ENCODE results near the gene CFAP251. TPM values are rescaled to one million over a fixed set of nuclear protein-coding genes. Genes with fewer than 3 reads are reported as not detected.
"Not testable (repeated sequence)": the region's sequence is repeated elsewhere in the genome, so short reads cannot be mapped to it uniquely, and the experiment has no call there.

Gene CFAP251, protein sequence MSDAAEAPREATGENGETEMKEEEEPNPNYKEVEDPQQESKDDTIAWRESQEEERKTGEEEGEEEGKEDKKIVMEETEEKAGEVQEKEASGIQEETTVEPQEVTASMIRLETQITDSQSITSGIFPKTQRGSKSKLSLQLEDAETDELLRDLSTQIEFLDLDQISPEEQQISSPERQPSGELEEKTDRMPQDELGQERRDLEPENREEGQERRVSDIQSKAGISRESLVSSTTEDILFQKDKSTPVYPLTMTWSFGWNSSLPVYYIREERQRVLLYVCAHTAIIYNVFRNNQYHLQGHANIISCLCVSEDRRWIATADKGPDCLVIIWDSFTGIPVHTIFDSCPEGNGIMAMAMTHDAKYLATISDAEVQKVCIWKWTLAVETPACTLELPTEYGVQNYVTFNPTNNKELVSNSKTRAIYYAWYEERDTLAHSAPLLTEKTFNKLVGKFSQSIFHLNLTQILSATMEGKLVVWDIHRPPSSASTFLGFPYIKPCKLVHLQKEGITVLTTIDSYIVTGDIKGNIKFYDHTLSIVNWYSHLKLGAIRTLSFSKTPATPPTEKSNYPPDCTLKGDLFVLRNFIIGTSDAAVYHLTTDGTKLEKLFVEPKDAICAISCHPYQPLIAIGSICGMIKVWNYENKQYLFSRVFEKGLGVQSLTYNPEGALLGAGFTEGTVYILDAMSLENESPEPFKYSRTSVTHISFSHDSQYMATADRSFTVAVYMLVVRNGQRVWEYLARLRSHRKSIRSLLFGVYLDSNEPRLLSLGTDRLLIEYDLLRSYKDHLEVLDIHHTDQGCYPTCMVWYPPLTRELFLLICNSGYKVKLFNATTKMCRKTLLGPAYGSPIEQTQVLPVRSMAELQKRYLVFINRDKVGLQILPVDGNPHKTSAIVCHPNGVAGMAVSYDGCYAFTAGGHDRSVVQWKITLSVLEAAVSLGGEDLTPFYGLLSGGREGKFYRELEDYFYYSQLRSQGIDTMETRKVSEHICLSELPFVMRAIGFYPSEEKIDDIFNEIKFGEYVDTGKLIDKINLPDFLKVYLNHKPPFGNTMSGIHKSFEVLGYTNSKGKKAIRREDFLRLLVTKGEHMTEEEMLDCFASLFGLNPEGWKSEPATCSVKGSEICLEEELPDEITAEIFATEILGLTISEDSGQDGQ
- 1 to 10 TPM; 1.9 to 2.2 TPM for total RNA-seq

DNA sequence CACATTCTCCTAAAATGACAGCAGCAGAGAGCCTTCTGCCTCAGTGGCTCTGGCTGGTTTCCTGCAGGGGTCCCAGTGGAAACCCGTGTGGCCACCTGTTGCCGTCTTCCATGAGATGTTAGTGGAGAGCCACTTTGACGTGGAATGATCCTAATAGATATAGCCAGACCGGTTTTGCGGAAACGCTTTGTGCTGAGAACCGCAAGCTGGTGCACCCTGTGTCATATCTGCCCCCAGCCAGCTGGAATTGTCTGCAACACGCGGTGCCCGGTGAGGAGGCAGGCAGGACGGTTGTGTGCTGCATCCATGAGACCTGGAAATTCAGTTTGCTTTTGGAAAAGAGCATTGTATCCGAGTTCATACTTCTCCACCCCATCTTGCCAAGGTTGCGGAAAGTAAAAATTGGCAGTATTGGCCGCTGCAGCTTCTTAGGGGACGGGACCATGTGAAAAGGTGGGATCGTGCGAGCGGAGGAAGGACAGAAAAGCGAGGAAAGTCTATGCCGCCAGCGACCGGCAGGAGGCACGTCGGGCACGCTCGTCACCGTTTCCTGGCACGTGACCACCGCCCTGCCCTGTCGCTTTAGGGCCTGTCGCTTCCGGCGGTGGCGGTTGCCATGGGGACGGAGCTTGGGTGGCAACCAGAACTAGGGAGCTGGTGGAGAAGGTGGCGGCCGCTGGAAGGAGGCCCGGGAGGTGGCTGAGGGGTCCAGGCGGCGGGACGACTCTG lies at the start of gene CFAP251:
CFAP251 (plus strand) TSS at position 643 of the 729 bp plus-strand sequence. CDS start 2,714 bp downstream, outside the sequence.
- peak within 1 kb of the TSS; percentile 79 for H3K27ac Mint-ChIP-seq
- H3K4me3 Mint-ChIP-seq, result peak within 1 kb of the TSS; percentile 77
- ChIA-PET CTCF (interaction anchor here (0.6 to 2.8 kb wide), 43 partner anchors 9 to 425 kb away, joined by 3 to 24 read pairs (median 4); partner anchors contain the start of genes BCL7A, PSMD9 and TMEM120B), POLR2A (interaction anchor here (0.8 to 1.6 kb wide), 5 partner anchors 30 to 122 kb away, joined by 3 to 6 read pairs (median 3); partner anchors contain the start of gene PSMD9)
- H3K36me3 Mint-ChIP-seq (ENCODE audit: low read depth), result peaks cover 28% of the 10 kb centered on the region
- DNase-seq, result peak; percentile 98
- peaks cover 14% of the 10 kb centered on the region for H3K4me1 Mint-ChIP-seq
- no peaks in the 10 kb centered on the region for H3K27me3 Mint-ChIP-seq
- no peaks in the 10 kb centered on the region for H3K9me3 Mint-ChIP-seq

DNA sequence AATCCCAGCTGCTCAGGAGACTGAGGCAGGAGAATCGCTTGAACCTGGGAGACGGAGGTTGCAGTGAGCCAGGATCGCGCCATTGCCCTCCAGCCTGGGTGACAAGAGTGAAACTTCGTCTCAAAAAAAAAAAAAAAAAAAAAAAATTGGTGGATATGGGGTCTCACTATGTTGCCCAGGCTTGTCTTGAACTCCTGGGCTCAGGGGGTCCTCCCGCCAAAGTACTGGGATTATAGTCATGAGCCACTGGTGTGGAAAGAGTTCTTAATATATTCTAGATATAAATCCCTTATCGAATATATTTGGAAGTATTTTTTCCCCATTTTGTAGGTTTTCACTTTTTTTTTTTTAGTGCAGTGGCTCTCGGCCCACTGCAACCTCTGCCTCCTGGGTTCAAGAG lies 49.2 kb upstream of the CFAP251 start:
- H3K36me3 Mint-ChIP-seq (ENCODE audit: low read depth); POLR2A ChIA-PET; H3K4me3 Mint-ChIP-seq; H3K27ac Mint-ChIP-seq; H3K27me3 Mint-ChIP-seq; H3K4me1 Mint-ChIP-seq; H3K9me3 Mint-ChIP-seq; DNase-seq: not testable (repeated sequence)
- CTCF ChIA-PET, result interaction anchor here (0.7 kb wide), 1 partner anchor 50 kb away, joined by 3 read pairs; no protein-coding TSS in a partner anchor

DNA sequence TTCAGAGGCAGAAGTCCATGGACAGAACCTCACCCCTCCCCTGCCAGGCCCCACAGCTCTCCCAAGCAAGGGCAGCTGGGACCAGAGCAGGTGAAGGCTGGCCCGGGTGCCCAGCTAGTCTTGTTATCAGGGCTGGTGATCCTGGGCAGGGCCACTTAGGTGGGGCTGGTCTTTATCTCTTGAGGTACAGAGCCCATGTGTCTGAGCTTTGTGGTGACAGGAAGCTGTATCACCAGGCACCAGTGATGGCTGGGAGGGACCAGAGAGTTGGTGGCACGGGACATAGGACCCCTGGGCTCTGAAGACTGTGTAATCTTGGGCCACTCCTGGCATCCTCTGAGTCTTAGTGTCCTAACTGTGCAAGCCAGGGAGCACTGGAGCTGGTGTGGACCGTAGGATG lies 46.9 kb upstream of the CFAP251 start:
- H3K4me1 Mint-ChIP-seq, result no peaks in the 10 kb centered on the region
- ChIA-PET POLR2A (interaction anchor here (1.4 to 1.5 kb wide), 2 partner anchors 17 to 68 kb away, joined by 4 to 5 read pairs; partner anchors contain the start of gene PSMD9), CTCF (interaction anchor here (1.6 kb wide), 1 partner anchor 17 kb away, joined by 6 read pairs; the partner anchor contains the start of gene PSMD9)

DNA sequence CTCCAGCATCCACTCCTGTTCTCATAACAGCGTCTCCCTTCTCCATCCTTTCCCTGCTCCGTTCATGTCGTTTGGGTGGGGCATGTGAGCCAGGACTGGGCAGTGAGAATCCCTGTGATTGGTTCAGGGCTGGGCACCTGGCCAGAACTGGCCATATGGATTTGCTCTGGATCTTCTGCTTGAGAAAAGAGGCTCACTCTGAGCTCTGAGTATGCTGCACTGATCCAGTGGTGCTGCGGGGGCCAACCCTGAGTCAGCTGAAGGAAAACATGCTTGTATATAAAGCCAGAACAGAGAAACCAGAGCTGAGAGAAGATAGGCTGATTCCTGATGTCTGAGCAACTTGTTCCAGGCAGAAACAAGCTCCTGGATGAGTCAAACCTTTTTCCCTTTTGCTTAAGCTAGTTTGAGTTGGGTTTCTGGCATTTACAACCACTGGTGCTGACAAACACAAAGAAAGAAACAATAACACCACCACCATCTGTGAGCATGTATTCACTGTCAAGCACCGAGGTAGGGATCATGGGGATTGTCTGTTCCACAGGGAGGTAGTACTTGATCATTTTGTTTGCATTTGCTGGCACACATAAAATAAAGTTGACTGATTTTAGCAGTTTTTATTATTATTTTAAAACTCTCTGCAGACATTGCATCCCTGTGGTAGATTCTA lies 45.7 kb upstream of the CFAP251 start:
- H3K4me3 Mint-ChIP-seq, result no peak overlapping the region
- H3K9me3 Mint-ChIP-seq, result no peaks in the 10 kb centered on the region
- no peaks in the 10 kb centered on the region for H3K36me3 Mint-ChIP-seq (ENCODE audit: low read depth)
- H3K4me1 Mint-ChIP-seq, result no peaks in the 10 kb centered on the region
- POLR2A ChIA-PET, result no interaction called here
- no peak overlapping the region for H3K27ac Mint-ChIP-seq
- CTCF ChIA-PET, result interaction anchor here (0.6 to 1.8 kb wide), 2 partner anchors 11 to 78 kb away, joined by 3 to 6 read pairs; no protein-coding TSS in a partner anchor
- no peaks in the 10 kb centered on the region for H3K27me3 Mint-ChIP-seq
- DNase-seq, result no peak

More for the DNA sequence above, 46.9 kb upstream of the CFAP251 start:
- Mint-ChIP-seq H3K9me3 (no peaks in the 10 kb centered on the region), H3K36me3 (ENCODE audit: low read depth) (no peaks in the 10 kb centered on the region), H3K27ac (no peak overlapping the region), H3K27me3 (no peaks in the 10 kb centered on the region), H3K4me3 (no peak overlapping the region)
- no peak for DNase-seq

DNA sequence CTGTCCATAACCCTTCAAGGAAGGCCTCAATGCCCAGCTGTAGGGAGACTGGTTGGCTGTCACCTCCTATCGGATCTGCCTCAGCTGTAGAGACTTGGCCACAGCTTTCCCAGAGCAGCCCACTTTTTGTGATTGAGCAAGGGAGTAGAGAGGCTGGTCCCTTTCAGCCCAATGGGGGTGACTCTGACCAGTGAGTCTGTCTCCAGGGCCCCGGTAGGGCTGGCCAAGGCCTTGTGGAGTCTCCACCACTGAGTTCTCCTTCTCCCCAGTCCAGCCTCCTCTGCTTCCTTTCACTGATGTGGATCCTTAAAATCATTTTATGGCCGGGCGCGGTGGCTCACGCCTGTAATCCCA lies 45.2 kb upstream of the CFAP251 start:
- Mint-ChIP-seq H3K9me3 (no peaks in the 10 kb centered on the region), H3K36me3 (ENCODE audit: low read depth) (no peaks in the 10 kb centered on the region), H3K4me3 (no peak overlapping the region), H3K27me3 (no peaks in the 10 kb centered on the region), H3K27ac (no peak overlapping the region), H3K4me1 (no peaks in the 10 kb centered on the region)
- POLR2A ChIA-PET, result no interaction called here
- CTCF ChIA-PET, result interaction anchor here (0.6 to 1.8 kb wide), 2 partner anchors 11 to 79 kb away, joined by 3 to 6 read pairs; no protein-coding TSS in a partner anchor
- DNase-seq, result no peak

DNA sequence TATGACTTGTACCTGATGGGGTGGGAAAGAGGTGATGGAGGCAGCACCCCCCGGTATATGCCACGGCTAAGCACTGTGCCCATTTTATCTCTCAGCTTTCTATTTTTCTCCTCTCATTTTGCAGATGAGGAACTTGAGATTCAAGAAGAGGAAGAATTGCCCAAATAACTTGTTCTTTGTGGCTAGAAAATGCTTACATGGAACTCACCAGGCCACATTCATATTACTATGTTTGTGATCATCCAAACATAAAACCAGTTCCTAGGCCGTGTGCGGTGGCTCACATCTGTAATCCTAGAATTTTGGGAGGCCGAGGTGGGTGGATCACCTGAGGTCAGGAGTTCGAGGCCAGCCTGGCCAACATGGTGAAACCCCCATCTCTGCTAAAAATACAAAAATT lies 44.3 kb upstream of the CFAP251 start:
- no peak for DNase-seq
- H3K27ac Mint-ChIP-seq, result no peak overlapping the region
- H3K4me1 Mint-ChIP-seq, result no peaks in the 10 kb centered on the region
- H3K36me3 Mint-ChIP-seq (ENCODE audit: low read depth), result no peaks in the 10 kb centered on the region
- H3K4me3 Mint-ChIP-seq, result no peak overlapping the region
- H3K27me3 Mint-ChIP-seq, result no peaks in the 10 kb centered on the region
- POLR2A ChIA-PET, result no interaction called here
- no peaks in the 10 kb centered on the region for H3K9me3 Mint-ChIP-seq
- CTCF ChIA-PET, result interaction anchor here (0.6 to 1.8 kb wide), 2 partner anchors 80 to 152 kb away, joined by 6 read pairs; no protein-coding TSS in a partner anchor

DNA sequence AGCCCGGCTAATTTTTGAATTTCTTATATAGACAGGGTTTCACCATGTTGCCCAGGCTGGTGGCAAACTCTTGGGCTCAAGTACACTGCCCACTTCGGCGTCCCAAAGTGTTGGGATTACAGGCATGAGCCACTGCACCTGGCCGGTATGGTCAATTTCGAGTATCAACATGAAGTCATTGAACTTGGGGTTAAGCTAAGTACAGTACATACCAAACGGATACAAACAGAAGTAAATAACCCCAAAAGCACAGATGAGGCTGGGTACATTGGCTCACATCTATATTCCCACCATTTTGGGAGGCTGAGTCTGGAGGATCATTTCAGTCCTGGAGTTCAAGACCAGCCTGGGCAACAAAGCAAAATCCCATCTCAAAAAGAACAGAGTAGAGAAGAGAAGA lies 42.8 kb upstream of the CFAP251 start:
- Mint-ChIP-seq H3K4me3 (no peak overlapping the region), H3K9me3 (no peaks in the 10 kb centered on the region), H3K27ac (no peak overlapping the region), H3K36me3 (ENCODE audit: low read depth) (no peaks in the 10 kb centered on the region), H3K4me1 (no peaks in the 10 kb centered on the region), H3K27me3 (no peaks in the 10 kb centered on the region)
- ChIA-PET POLR2A (no interaction called here), CTCF (interaction anchor here (0.7 to 1.7 kb wide), 2 partner anchors 12 to 181 kb away, joined by 3 to 4 read pairs; partner anchors contain the start of gene PSMD9)
- no peak for DNase-seq

DNA sequence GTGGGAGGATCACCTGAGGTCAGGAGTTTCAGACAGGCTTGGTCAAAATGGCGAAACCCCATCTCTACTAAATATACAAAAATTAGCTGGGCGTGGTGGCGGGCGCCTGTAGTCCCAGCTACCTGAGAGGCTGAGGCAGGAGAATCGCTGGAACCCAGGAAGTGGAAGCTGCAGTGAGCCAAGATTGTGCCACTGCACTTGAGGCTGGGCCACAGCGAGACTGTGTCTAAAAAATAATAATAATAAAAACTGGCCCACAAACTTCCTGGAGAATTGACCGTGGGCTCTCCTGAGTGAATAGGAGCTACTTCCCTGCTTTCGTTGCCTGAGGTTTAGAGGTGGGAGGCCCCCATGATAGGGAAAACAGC lies 42.3 kb upstream of the CFAP251 start:
- POLR2A ChIA-PET, result interaction anchor here (0.9 kb wide), 1 partner anchor 12 kb away, joined by 3 read pairs; the partner anchor contains the start of gene PSMD9
- not testable (repeated sequence) for H3K9me3 Mint-ChIP-seq; H3K27me3 Mint-ChIP-seq; H3K4me1 Mint-ChIP-seq; H3K36me3 Mint-ChIP-seq (ENCODE audit: low read depth); DNase-seq; H3K4me3 Mint-ChIP-seq; H3K27ac Mint-ChIP-seq
- CTCF ChIA-PET, result interaction anchor here (1.7 kb wide), 1 partner anchor 12 kb away, joined by 4 read pairs; the partner anchor contains the start of gene PSMD9

DNA sequence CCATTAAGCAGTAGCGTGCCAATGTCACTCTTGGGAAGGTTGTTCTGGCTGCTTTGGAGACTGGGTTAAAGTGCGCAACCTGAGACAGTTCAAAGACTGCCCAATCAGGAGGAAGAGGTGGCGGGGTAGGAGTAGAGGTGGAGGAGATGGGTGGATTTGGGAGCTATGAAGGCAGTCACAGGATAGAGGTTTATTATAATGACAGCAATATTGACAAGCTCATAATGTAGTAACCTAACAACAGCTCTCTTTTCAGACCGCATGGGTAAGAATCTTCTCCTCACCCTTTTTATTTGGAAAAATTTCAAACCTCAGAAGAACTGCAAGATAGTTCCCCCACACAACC lies 35.1 kb upstream of the CFAP251 start:
- CTCF ChIA-PET, result interaction anchor here (0.6 to 1.0 kb wide), 3 partner anchors 10 to 89 kb away, joined by 3 read pairs; no protein-coding TSS in a partner anchor
- DNase-seq, result no peak
- H3K27ac Mint-ChIP-seq, result no peak overlapping the region
- peaks cover 8% of the 10 kb centered on the region for H3K4me1 Mint-ChIP-seq
- H3K4me3 Mint-ChIP-seq, result no peak overlapping the region
- H3K36me3 Mint-ChIP-seq (ENCODE audit: low read depth), result no peaks in the 10 kb centered on the region
- no peaks in the 10 kb centered on the region for H3K9me3 Mint-ChIP-seq
- POLR2A ChIA-PET, result interaction anchor here (0.5 kb wide), 1 partner anchor 31 kb away, joined by 3 read pairs; no protein-coding TSS in a partner anchor
- H3K27me3 Mint-ChIP-seq, result peaks cover 5% of the 10 kb centered on the region

DNA sequence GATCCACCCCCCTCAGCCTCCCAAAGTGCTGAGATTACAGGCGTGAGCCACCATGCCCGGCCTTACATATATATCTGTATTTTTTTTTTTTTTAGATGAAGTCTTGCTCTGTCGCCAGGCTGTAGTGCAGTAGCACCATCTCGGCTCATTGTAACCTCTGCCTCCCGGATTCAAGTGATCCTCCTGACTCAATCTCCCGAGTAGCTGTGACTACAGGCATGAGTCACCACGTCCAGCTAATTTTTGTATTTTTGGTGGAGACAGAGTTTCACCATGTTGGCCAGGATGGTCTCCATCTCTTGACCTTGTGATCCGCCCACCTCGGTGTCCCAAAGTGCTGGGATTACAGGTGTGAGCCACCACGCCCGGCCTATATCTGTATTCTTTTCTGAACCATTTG lies 33.3 kb upstream of the CFAP251 start:
- DNase-seq; H3K27ac Mint-ChIP-seq; H3K27me3 Mint-ChIP-seq; H3K4me3 Mint-ChIP-seq; H3K36me3 Mint-ChIP-seq (ENCODE audit: low read depth); POLR2A ChIA-PET; H3K9me3 Mint-ChIP-seq: not testable (repeated sequence)
- peaks cover 25% of the 10 kb centered on the region for H3K4me1 Mint-ChIP-seq
- CTCF ChIA-PET, result interaction anchor here (5.1 kb wide), 1 partner anchor 90 kb away, joined by 83 read pairs; the partner anchor contains the start of gene RHOF

DNA sequence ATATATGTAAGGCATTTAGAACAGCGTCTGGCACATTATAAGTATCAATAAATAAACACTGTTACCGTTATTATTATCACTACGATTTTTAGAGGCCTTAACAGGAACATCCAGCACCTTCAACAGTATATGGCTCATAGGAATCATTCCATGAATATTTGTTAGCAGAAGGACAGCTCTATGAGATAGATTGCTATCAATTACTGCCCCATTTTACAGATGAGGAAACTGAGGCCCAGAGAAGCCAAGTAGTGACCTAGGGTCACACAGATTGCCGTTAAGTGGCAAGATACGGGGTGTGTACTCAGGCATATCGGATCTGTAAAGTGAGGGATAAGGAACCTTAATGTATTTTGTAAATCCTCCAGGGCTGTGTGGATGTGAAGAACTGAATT lies 30.3 kb upstream of the CFAP251 start:
- ChIA-PET POLR2A (interaction anchor here (0.9 to 3.3 kb wide), 13 partner anchors 8 to 639 kb away, joined by 3 to 43 read pairs (median 4); partner anchors contain the start of genes CFAP251, KNTC1, RHOF and RSRC2), CTCF (interaction anchor here (0.6 to 5.1 kb wide), 27 partner anchors 8 to 201 kb away, joined by 3 to 83 read pairs (median 4); partner anchors contain the start of genes CFAP251, RHOF and TMEM120B)
- H3K27ac Mint-ChIP-seq, result peak overlapping the region; percentile 99
- peaks cover 13% of the 10 kb centered on the region for H3K36me3 Mint-ChIP-seq (ENCODE audit: low read depth)
- peak overlapping the region; percentile 96 for H3K4me3 Mint-ChIP-seq
- H3K9me3 Mint-ChIP-seq, result no peaks in the 10 kb centered on the region
- DNase-seq, result no peak
- H3K27me3 Mint-ChIP-seq, result peaks cover 2% of the 10 kb centered on the region
- peaks cover 39% of the 10 kb centered on the region for H3K4me1 Mint-ChIP-seq
